Esophagus muscularis mucosa (tissue), 4 donors: Measurements from ENCODE around the gene NEO1. TPM values are rescaled to one million over a fixed set of nuclear protein-coding genes. Genes with fewer than 3 reads are reported as not detected.

Experiments
- DNase-seq: peaks from one replicate; pipeline ENCODE4 v3.0.0-alpha.2; 2017; ENCODE audit errors: extremely low spot score
- H3K27ac ChIP-seq, 4 donors: fragments of 200-600 bp; sonication (generic); replicated peaks in 1 of 4; 1 replicate in 3 of 4; 2 replicates in 1 of 4; pipeline ENCODE4 v1.5.1; 2016 to 2019; ENCODE audit warnings: mild to moderate bottlenecking in 1 of 4
- H3K27me3 ChIP-seq, 4 donors: fragments of 200-600 bp; sonication (generic); one replicate each; pipeline versions ENCODE4 v1.5.1 to v1.6.0; 2016 to 2019
- H3K36me3 ChIP-seq, 4 donors: fragments of 200-600 bp; sonication (generic); one replicate each; pipeline ENCODE4 v1.5.1; 2016 to 2019
- H3K4me1 ChIP-seq, 4 donors: fragments of 200-600 bp; sonication (generic); one replicate each; pipeline ENCODE4 v1.5.1; 2016 to 2019
- H3K4me3 ChIP-seq, 4 donors: fragments of 200-600 bp; sonication (generic); 1 replicate in 2 of 4; 2 replicates in 2 of 4; pipeline ENCODE4 v1.5.1; 2016 to 2019; ENCODE audit warnings: mild to moderate bottlenecking in 4 of 4, moderate library complexity in 1 of 4
- H3K9me3 ChIP-seq, 4 donors: fragments of 200-600 bp; sonication (generic); 1 replicate in 3 of 4; 2 replicates in 1 of 4; pipeline ENCODE4 v1.5.1; 2016 to 2019
- EP300 ChIP-seq: sonication (generic); formaldehyde crosslinking; IDR thresholded peaks from one replicate; pipeline ENCODE4 v1.6.1; 2017; ENCODE audit warnings: antibody characterized with exemption
- POLR2A ChIP-seq: fragments of 450-650 bp; IDR thresholded peaks from one replicate; pipeline ENCODE4 v1.6.1; 2017; ENCODE audit warnings: antibody characterized with exemption, moderate library complexity, mild to moderate bottlenecking, low read depth
- POLR2AphosphoS5 ChIP-seq, 2 donors: sonication (generic); formaldehyde crosslinking; IDR thresholded peaks; one replicate each; pipeline ENCODE4 v1.6.1; 2017; ENCODE audit warnings: antibody characterized with exemption in 2 of 2
- WGBS: methylation state at CpG from one replicate; pipeline ENCODE4 v1.1.5; 2018; 5-methylcytosine and 5-hydroxymethylcytosine counted together
- intact Hi-C: fragments of 100-400 bp; cut with DNase I; formaldehyde crosslinking; loops from one replicate; pipeline ENCODE4 v1.15.1; 2023
- total RNA-seq, 4 donors: library from RNA; depleted of rRNA; stranded (reverse); fragments of >200 nt; gene quantifications; one replicate each; pipeline versions ENCODE4 v1.1.0 to v1.2.1, GENCODE V29; 2016
- TF ChIP-seq, protein P1 (sequence below), 3 experiments: fragments of 200-600 bp in 2 of 3; fragments of 450-650 bp in 1 of 3; sonication (generic) in 2 of 3; IDR thresholded peaks; one replicate each; pipeline ENCODE4 v1.5.1; 2017 to 2019; ENCODE audit warnings: antibody characterized with exemption in 3 of 3, mild to moderate bottlenecking in 2 of 3, moderate library complexity in 1 of 3

The NEO1 gene
- total RNA-seq, 4 donors from 2014 or later = 38.2 to 61.2 (median 53.5) TPM

GRCh38 chr15:73035221-73035620 is 17.0 kb upstream of the NEO1 start:
- WGBS = 67% methylated on average over 2 of the region's 2 CpGs
- Histone ChIP-seq H3K4me3 (no peak overlapping the region), H3K27me3 (peaks cover 0 to 4% (median 0%) of the 10 kb centered on the region in 4 donors), H3K9me3 (no peaks in the 10 kb centered on the region), H3K27ac (no peak overlapping the region), H3K4me1 (no peaks in the 10 kb centered on the region), H3K36me3 (no peaks in the 10 kb centered on the region)
- no peak for TF ChIP-seq POLR2AphosphoS5 (IDR thresholded peaks at IDR 0.05)
- no peak for TF ChIP-seq EP300
- TF ChIP-seq POLR2A = no peak
- TF ChIP-seq, protein P1, sequence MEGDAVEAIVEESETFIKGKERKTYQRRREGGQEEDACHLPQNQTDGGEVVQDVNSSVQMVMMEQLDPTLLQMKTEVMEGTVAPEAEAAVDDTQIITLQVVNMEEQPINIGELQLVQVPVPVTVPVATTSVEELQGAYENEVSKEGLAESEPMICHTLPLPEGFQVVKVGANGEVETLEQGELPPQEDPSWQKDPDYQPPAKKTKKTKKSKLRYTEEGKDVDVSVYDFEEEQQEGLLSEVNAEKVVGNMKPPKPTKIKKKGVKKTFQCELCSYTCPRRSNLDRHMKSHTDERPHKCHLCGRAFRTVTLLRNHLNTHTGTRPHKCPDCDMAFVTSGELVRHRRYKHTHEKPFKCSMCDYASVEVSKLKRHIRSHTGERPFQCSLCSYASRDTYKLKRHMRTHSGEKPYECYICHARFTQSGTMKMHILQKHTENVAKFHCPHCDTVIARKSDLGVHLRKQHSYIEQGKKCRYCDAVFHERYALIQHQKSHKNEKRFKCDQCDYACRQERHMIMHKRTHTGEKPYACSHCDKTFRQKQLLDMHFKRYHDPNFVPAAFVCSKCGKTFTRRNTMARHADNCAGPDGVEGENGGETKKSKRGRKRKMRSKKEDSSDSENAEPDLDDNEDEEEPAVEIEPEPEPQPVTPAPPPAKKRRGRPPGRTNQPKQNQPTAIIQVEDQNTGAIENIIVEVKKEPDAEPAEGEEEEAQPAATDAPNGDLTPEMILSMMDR (IDR thresholded peaks at IDR 0.05) = no peak
- intact Hi-C loops = no loop called here
- no peak for DNase-seq

DNA sequence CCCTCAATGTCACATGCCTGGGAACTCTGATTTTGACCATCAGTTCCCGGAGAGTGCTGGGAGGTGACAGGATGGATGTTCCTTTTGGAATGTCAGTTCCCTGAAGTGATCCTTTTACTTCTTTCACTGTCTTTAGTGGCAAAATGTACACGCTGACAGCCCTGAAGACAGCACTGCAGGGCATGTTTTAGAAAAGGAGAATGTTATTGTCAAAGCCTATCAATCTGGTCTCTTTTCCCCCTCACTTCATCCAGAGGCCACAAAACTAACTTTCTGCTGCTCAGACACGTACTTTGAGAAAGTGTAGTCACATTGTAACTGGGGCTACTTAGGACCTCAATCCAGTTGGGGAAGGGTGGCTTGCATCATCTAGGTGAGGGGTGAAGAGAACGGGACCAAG is 14.0 kb upstream of the NEO1 start:
- intact Hi-C loops = no loop called here
- no peaks in the 10 kb centered on the region for H3K4me1 ChIP-seq
- no peaks in the 10 kb centered on the region for H3K36me3 ChIP-seq
- H3K9me3 ChIP-seq = no peaks in the 10 kb centered on the region
- 79% methylated on average over 4 of the region's 4 CpGs for WGBS
- no peak for TF ChIP-seq POLR2A
- no peak for TF ChIP-seq POLR2AphosphoS5 (IDR thresholded peaks at IDR 0.05)
- no peak for TF ChIP-seq EP300
- TF ChIP-seq, protein P1 (IDR thresholded peaks at IDR 0.05) = no peak
- no peak overlapping the region for H3K27ac ChIP-seq
- H3K27me3 ChIP-seq = no peaks in the 10 kb centered on the region
- DNase-seq = peak; percentile 29
- no peak overlapping the region for H3K4me3 ChIP-seq

DNA sequence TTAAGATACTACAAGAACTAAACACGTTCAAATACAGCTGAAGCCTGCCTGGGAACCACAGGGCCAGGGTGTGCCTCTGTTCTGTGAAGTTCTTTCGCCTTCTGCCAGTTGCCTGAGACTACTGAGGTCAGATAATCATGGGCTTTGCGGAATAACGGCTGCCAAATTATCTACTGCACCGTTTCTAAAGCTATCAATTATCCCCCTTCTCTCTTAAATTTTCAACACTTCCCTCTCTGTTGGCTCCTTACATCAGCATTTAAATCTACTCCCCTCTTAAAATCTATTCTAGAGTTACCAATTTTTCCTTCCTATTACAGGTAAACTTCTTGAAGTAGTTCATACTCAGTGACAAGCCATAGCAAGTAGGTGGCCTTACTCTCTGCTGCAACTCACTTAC is 6.2 kb upstream of the NEO1 start:
- Histone ChIP-seq H3K9me3 (no peaks in the 10 kb centered on the region), H3K4me1 (peaks cover 0 to 19% (median 2%) of the 10 kb centered on the region in 4 donors), H3K27ac (no peak overlapping the region), H3K36me3 (no peaks in the 10 kb centered on the region), H3K4me3 (no peak overlapping the region), H3K27me3 (no peaks in the 10 kb centered on the region)
- intact Hi-C loops = no loop called here
- WGBS = 70% methylated on average over 5 of the region's 5 CpGs
- no peak for DNase-seq
- TF ChIP-seq POLR2A (no peak), EP300 (no peak), POLR2AphosphoS5 (IDR thresholded peaks at IDR 0.05) (no peak)
- TF ChIP-seq, protein P1 (IDR thresholded peaks at IDR 0.05) = no peak

- no peak for DNase-seq
- H3K4me1 ChIP-seq = peaks cover 0 to 22% (median 4%) of the 10 kb centered on the region in 4 donors
- no peaks in the 10 kb centered on the region for H3K36me3 ChIP-seq
- no peaks in the 10 kb centered on the region for H3K27me3 ChIP-seq
- no peak overlapping the region for H3K4me3 ChIP-seq
- no peaks in the 10 kb centered on the region for H3K9me3 ChIP-seq
- WGBS = 90% methylated on average over 6 of the region's 6 CpGs
- TF ChIP-seq, protein P1 (IDR thresholded peaks at IDR 0.05) = no peak
- TF ChIP-seq POLR2A (no peak), EP300 (no peak), POLR2AphosphoS5 (IDR thresholded peaks at IDR 0.05) (no peak)
- H3K27ac ChIP-seq = no peak overlapping the region
- intact Hi-C loops = no loop called here
Measured at GRCh38 chr15:73047882-73048281, 4.4 kb upstream of the NEO1 start.

GRCh38 chr15:73048624-73049295 is 3.5 kb upstream of the NEO1 start:
- intact Hi-C loops = no loop called here
- 58% methylated on average over 3 of the region's 3 CpGs for WGBS
- no peak for TF ChIP-seq POLR2AphosphoS5 (IDR thresholded peaks at IDR 0.05)
- TF ChIP-seq EP300 = no peak
- TF ChIP-seq, protein P1 (IDR thresholded peaks at IDR 0.05) = no peak
- no peak for TF ChIP-seq POLR2A
- no peaks in the 10 kb centered on the region for H3K27me3 ChIP-seq
- H3K36me3 ChIP-seq = no peaks in the 10 kb centered on the region
- no peaks in the 10 kb centered on the region for H3K9me3 ChIP-seq
- no peak for DNase-seq
- no peak overlapping the region for H3K27ac ChIP-seq
- H3K4me3 ChIP-seq = no peak overlapping the region
- peaks cover 8 to 22% (median 13%) of the 10 kb centered on the region in 4 donors for H3K4me1 ChIP-seq
